ENCODE data around the gene SCG5.

- TF ChIP-seq CTCF (IDR thresholded peaks at IDR 0.05; ENCODE audit: insufficient read depth, low read depth, low read length) (no peak), EZH2 (IDR thresholded peaks at IDR 0.05; ENCODE audit: insufficient read depth, low read length) (no peak)
Observed at GRCh38 chr15:32735989-32736700, 94.6 kb downstream of the SCG5 start.

Data from astrocyte (in vitro differentiated cells and primary cell).